ENCODE data around the gene PPP1R13L.

The PPP1R13L gene

GRCh38 chr19:45404557-45405434, at the start of gene PPP1R13L:
TSS of gene PPP1R13L (minus strand) at chr19:45405069. CDS start at chr19:45398318, 6,751 bp downstream.
- H3K9ac ChIP-seq (ENCODE audit: low read length) = peak within 1 kb of the TSS; percentile 96
- H3K27me3 ChIP-seq (replicated peaks; ENCODE audit: control insufficient read depth, insufficient read depth, low read length) = no peaks in the 10 kb centered on the region
- H3K4me3 ChIP-seq (ENCODE audit: low read length) = peak within 1 kb of the TSS; percentile 96
- peak; percentile 58 for DNase-seq (ENCODE audit: low read depth)
- no peaks in the 10 kb centered on the region for H3K9me3 ChIP-seq (ENCODE audit: control insufficient read depth, low read length)
- H3K36me3 ChIP-seq (ENCODE audit: control insufficient read depth, insufficient read depth, low read length, severe bottlenecking) = no peaks in the 10 kb centered on the region
- H3K4me1 ChIP-seq (ENCODE audit: control insufficient read depth, insufficient read depth, low read length) = peaks cover 28% of the 10 kb centered on the region

- no peaks in the 10 kb centered on the region for H3K27me3 ChIP-seq (replicated peaks; ENCODE audit: control insufficient read depth, insufficient read depth, low read length)
- no peaks in the 10 kb centered on the region for H3K36me3 ChIP-seq (ENCODE audit: control insufficient read depth, insufficient read depth, low read length, severe bottlenecking)
- DNase-seq (ENCODE audit: low read depth) = no peak
- H3K9me3 ChIP-seq (ENCODE audit: control insufficient read depth, low read length) = no peaks in the 10 kb centered on the region
- peak overlapping the region; percentile 88 for H3K4me3 ChIP-seq (ENCODE audit: low read length)
- peaks cover 28% of the 10 kb centered on the region for H3K4me1 ChIP-seq (ENCODE audit: control insufficient read depth, insufficient read depth, low read length)
- no peak overlapping the region for H3K9ac ChIP-seq (ENCODE audit: low read length)
Measured at GRCh38 chr19:45451850-45452387, 47.0 kb upstream of the PPP1R13L start.

- H3K9ac ChIP-seq (ENCODE audit: low read length) = peak overlapping the region; percentile 86
- peaks cover 26% of the 10 kb centered on the region for H3K4me1 ChIP-seq (ENCODE audit: control insufficient read depth, insufficient read depth, low read length)
- H3K9me3 ChIP-seq (ENCODE audit: control insufficient read depth, low read length) = no peaks in the 10 kb centered on the region
- H3K36me3 ChIP-seq (ENCODE audit: control insufficient read depth, insufficient read depth, low read length, severe bottlenecking) = no peaks in the 10 kb centered on the region
- H3K27me3 ChIP-seq (replicated peaks; ENCODE audit: control insufficient read depth, insufficient read depth, low read length) = no peaks in the 10 kb centered on the region
- H3K4me3 ChIP-seq (ENCODE audit: low read length) = peak overlapping the region; percentile 88
- DNase-seq (ENCODE audit: low read depth) = peak; percentile 50
Measured at GRCh38 chr19:45451131-45451849, 46.4 kb upstream of the PPP1R13L start.

- Histone ChIP-seq H3K4me1 (ENCODE audit: control insufficient read depth, insufficient read depth, low read length) (peaks cover 13% of the 10 kb centered on the region), H3K9ac (ENCODE audit: low read length) (peak overlapping the region; percentile 70), H3K27me3 (replicated peaks; ENCODE audit: control insufficient read depth, insufficient read depth, low read length) (no peaks in the 10 kb centered on the region), H3K9me3 (ENCODE audit: control insufficient read depth, low read length) (no peaks in the 10 kb centered on the region), H3K36me3 (ENCODE audit: control insufficient read depth, insufficient read depth, low read length, severe bottlenecking) (no peaks in the 10 kb centered on the region), H3K4me3 (ENCODE audit: low read length) (peak overlapping the region; percentile 88)
- no peak for DNase-seq (ENCODE audit: low read depth)
Measured at GRCh38 chr19:45450012-45450333, 45.1 kb upstream of the PPP1R13L start.

- no peak overlapping the region for H3K9ac ChIP-seq (ENCODE audit: low read length)
- no peaks in the 10 kb centered on the region for H3K36me3 ChIP-seq (ENCODE audit: control insufficient read depth, insufficient read depth, low read length, severe bottlenecking)
- no peak for DNase-seq (ENCODE audit: low read depth)
- H3K4me1 ChIP-seq (ENCODE audit: control insufficient read depth, insufficient read depth, low read length) = peaks cover 14% of the 10 kb centered on the region
- H3K9me3 ChIP-seq (ENCODE audit: control insufficient read depth, low read length) = no peaks in the 10 kb centered on the region
- no peak overlapping the region for H3K4me3 ChIP-seq (ENCODE audit: low read length)
- H3K27me3 ChIP-seq (replicated peaks; ENCODE audit: control insufficient read depth, insufficient read depth, low read length) = no peaks in the 10 kb centered on the region
Measured at GRCh38 chr19:45448887-45449299, 44.0 kb upstream of the PPP1R13L start.

- no peak overlapping the region for H3K4me3 ChIP-seq (ENCODE audit: low read length)
- no peaks in the 10 kb centered on the region for H3K27me3 ChIP-seq (replicated peaks; ENCODE audit: control insufficient read depth, insufficient read depth, low read length)
- no peak overlapping the region for H3K9ac ChIP-seq (ENCODE audit: low read length)
- no peaks in the 10 kb centered on the region for H3K9me3 ChIP-seq (ENCODE audit: control insufficient read depth, low read length)
- H3K4me1 ChIP-seq (ENCODE audit: control insufficient read depth, insufficient read depth, low read length) = peaks cover 17% of the 10 kb centered on the region
- no peak for DNase-seq (ENCODE audit: low read depth)
- no peaks in the 10 kb centered on the region for H3K36me3 ChIP-seq (ENCODE audit: control insufficient read depth, insufficient read depth, low read length, severe bottlenecking)
Measured at GRCh38 chr19:45448425-45448756, 43.5 kb upstream of the PPP1R13L start.

GRCh38 chr19:45446944-45447343, 42.1 kb upstream of the PPP1R13L start:
- DNase-seq (ENCODE audit: low read depth) = no peak
- Histone ChIP-seq H3K36me3 (ENCODE audit: control insufficient read depth, insufficient read depth, low read length, severe bottlenecking) (no peaks in the 10 kb centered on the region), H3K9me3 (ENCODE audit: control insufficient read depth, low read length) (no peaks in the 10 kb centered on the region), H3K27me3 (replicated peaks; ENCODE audit: control insufficient read depth, insufficient read depth, low read length) (no peaks in the 10 kb centered on the region), H3K9ac (ENCODE audit: low read length) (no peak overlapping the region), H3K4me1 (ENCODE audit: control insufficient read depth, insufficient read depth, low read length) (peaks cover 22% of the 10 kb centered on the region), H3K4me3 (ENCODE audit: low read length) (no peak overlapping the region)

GRCh38 chr19:45446295-45446694, 41.4 kb upstream of the PPP1R13L start:
- no peak overlapping the region for H3K4me3 ChIP-seq (ENCODE audit: low read length)
- no peaks in the 10 kb centered on the region for H3K27me3 ChIP-seq (replicated peaks; ENCODE audit: control insufficient read depth, insufficient read depth, low read length)
- DNase-seq (ENCODE audit: low read depth) = peak; percentile 69
- H3K36me3 ChIP-seq (ENCODE audit: control insufficient read depth, insufficient read depth, low read length, severe bottlenecking) = no peaks in the 10 kb centered on the region
- H3K9ac ChIP-seq (ENCODE audit: low read length) = no peak overlapping the region
- no peaks in the 10 kb centered on the region for H3K9me3 ChIP-seq (ENCODE audit: control insufficient read depth, low read length)
- H3K4me1 ChIP-seq (ENCODE audit: control insufficient read depth, insufficient read depth, low read length) = peaks cover 22% of the 10 kb centered on the region

GRCh38 chr19:45445139-45445538, 40.3 kb upstream of the PPP1R13L start:
- no peaks in the 10 kb centered on the region for H3K27me3 ChIP-seq (replicated peaks; ENCODE audit: control insufficient read depth, insufficient read depth, low read length)
- DNase-seq (ENCODE audit: low read depth) = no peak
- H3K9me3 ChIP-seq (ENCODE audit: control insufficient read depth, low read length) = no peaks in the 10 kb centered on the region
- H3K9ac ChIP-seq (ENCODE audit: low read length) = peak overlapping the region; percentile 77
- H3K4me3 ChIP-seq (ENCODE audit: low read length) = no peak overlapping the region
- H3K36me3 ChIP-seq (ENCODE audit: control insufficient read depth, insufficient read depth, low read length, severe bottlenecking) = no peaks in the 10 kb centered on the region
- peaks cover 25% of the 10 kb centered on the region for H3K4me1 ChIP-seq (ENCODE audit: control insufficient read depth, insufficient read depth, low read length)

GRCh38 chr19:45444318-45445041, 39.6 kb upstream of the PPP1R13L start:
- no peaks in the 10 kb centered on the region for H3K36me3 ChIP-seq (ENCODE audit: control insufficient read depth, insufficient read depth, low read length, severe bottlenecking)
- peak; percentile 95 for DNase-seq (ENCODE audit: low read depth)
- no peaks in the 10 kb centered on the region for H3K27me3 ChIP-seq (replicated peaks; ENCODE audit: control insufficient read depth, insufficient read depth, low read length)
- peaks cover 22% of the 10 kb centered on the region for H3K4me1 ChIP-seq (ENCODE audit: control insufficient read depth, insufficient read depth, low read length)
- H3K9me3 ChIP-seq (ENCODE audit: control insufficient read depth, low read length) = no peaks in the 10 kb centered on the region
- peak overlapping the region; percentile 77 for H3K9ac ChIP-seq (ENCODE audit: low read length)
- peak overlapping the region; percentile 73 for H3K4me3 ChIP-seq (ENCODE audit: low read length)

All from adipocyte (in vitro differentiated cells).